Neural progenitor cell (in vitro differentiated cells): ENCODE data around the gene FAM72C.
"Not testable (repeated sequence)": the region's sequence is repeated elsewhere in the genome, so short reads cannot be mapped to it uniquely, and the experiment has no call there.

ENCODE experiments used
- CTCF ChIP-seq: fragments of 200-600 bp; sonication (generic); IDR thresholded peaks from 2 replicates; pipeline ENCODE4 v1.5.1; 2017; ENCODE audit warnings: antibody characterized with exemption, mild to moderate bottlenecking
- EZH2 ChIP-seq: fragments of 200-600 bp; sonication (generic); IDR thresholded peaks from 2 replicates; pipeline ENCODE4 v1.6.1; 2017; ENCODE audit warnings: antibody characterized with exemption, mild to moderate bottlenecking, moderate library complexity

GRCh38 chr1:144015180-144015966 is 43.6 kb upstream of the FAM72C start:
- not testable (repeated sequence) for TF ChIP-seq CTCF, EZH2
